Measurements from ENCODE around the gene CHML.

DNA sequence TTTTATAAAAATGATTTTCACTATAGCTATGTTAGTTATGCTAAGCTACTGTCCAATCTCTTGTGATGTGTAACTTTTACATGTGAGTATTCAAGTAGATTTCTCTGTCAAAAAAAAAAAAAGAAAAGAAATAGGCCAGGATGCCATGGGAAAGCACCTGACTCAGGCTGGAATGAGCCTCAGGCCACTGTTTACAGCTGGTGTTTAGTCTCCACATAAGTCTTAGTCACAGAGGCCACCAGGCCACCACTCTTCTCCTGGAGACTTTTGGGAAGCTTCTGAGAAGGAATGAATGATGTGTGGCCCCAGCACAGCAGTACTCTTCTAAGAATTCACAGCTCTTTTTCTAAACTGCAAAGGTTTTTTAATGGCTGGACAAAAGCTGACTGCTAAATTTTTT is 48.9 kb downstream of the CHML start:
- no peak for TF ChIP-seq EZH2phosphoT487 (conservative IDR thresholded peaks at IDR 0.05; ENCODE audit: low read length)
- TF ChIP-seq, protein P1, sequence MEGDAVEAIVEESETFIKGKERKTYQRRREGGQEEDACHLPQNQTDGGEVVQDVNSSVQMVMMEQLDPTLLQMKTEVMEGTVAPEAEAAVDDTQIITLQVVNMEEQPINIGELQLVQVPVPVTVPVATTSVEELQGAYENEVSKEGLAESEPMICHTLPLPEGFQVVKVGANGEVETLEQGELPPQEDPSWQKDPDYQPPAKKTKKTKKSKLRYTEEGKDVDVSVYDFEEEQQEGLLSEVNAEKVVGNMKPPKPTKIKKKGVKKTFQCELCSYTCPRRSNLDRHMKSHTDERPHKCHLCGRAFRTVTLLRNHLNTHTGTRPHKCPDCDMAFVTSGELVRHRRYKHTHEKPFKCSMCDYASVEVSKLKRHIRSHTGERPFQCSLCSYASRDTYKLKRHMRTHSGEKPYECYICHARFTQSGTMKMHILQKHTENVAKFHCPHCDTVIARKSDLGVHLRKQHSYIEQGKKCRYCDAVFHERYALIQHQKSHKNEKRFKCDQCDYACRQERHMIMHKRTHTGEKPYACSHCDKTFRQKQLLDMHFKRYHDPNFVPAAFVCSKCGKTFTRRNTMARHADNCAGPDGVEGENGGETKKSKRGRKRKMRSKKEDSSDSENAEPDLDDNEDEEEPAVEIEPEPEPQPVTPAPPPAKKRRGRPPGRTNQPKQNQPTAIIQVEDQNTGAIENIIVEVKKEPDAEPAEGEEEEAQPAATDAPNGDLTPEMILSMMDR (IDR thresholded peaks at IDR 0.05; ENCODE audit: insufficient read depth, low read length, poor library complexity, severe bottlenecking), result no peak
